IMR-90 (cell line): ENCODE data around the gene LY9.

Experiments used
- CTCF ChIP-seq: conservative IDR thresholded peaks from 2 replicates; pipeline ENCODE4 v1.5.1; 2012; ENCODE audit warnings: mild to moderate bottlenecking, low read depth, low read length, improper control_type of control experiment
- FOS ChIP-seq: fragments of 150-350 bp; IDR thresholded peaks from 2 replicates; pipeline ENCODE4 v1.6.1; 2016; ENCODE audit warnings: low read depth, low read length
- MAFK ChIP-seq: IDR thresholded peaks from 2 replicates; pipeline ENCODE4 v1.6.1; 2012; ENCODE audit warnings: low read depth, low read length, improper control_type of control experiment
- MAZ ChIP-seq: IDR thresholded peaks from 2 replicates; pipeline ENCODE4 v1.6.1; 2012; ENCODE audit warnings: low read depth, mild to moderate bottlenecking, low read length, improper control_type of control experiment, moderate library complexity, borderline replicate concordance
- NFE2L2 ChIP-seq: fragments of 150-350 bp; IDR thresholded peaks from 2 replicates; pipeline ENCODE4 v1.6.1; 2016; ENCODE audit warnings: low read depth, mild to moderate bottlenecking, low read length
- POLR2A ChIP-seq: IDR thresholded peaks from 2 replicates; pipeline ENCODE4 v1.6.1; 2012; ENCODE audit warnings: mild to moderate bottlenecking, low read depth, low read length
- RAD21 ChIP-seq: IDR thresholded peaks from 2 replicates; pipeline ENCODE4 v1.6.1; 2012; ENCODE audit warnings: low read length, improper control_type of control experiment
- RFX5 ChIP-seq: IDR thresholded peaks from 2 replicates; pipeline ENCODE4 v1.8.0; 2012; ENCODE audit warnings: low read depth, mild to moderate bottlenecking, low read length, moderate library complexity
- SMC3 ChIP-seq: fragments of 150-350 bp; IDR thresholded peaks from 2 replicates; pipeline ENCODE4 v1.6.1; 2016; ENCODE audit warnings: low read depth, mild to moderate bottlenecking, antibody characterized with exemption, low read length, moderate library complexity
- TF ChIP-seq, protein P1 (sequence below): fragments of 150-350 bp; IDR thresholded peaks from 2 replicates; pipeline ENCODE4 v1.6.1; 2017; ENCODE audit warnings: mild to moderate bottlenecking, antibody characterized with exemption, low read length, low read depth

DNA sequence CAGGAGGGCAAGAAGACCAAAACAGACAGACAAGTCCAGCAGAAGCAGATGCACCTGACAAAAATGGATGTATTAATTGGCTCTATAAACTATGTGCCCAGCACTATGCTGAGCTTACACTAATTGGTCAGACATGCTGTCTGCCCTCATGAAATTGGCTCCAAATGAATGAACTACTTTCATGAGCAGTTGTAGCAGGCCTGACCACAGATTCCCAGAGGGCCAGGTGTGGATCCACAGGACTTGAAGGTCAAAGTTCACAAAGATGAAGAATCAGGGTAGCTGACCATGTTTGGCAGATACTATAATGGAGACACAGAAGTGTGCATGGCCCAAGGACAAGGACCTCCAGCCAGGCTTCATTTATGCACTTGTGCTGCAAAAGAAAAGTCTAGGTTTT, 42.4 kb upstream of the LY9 start:
- TF ChIP-seq CTCF (no peak), FOS (no peak), NFE2L2 (no peak), POLR2A (no peak), RFX5 (no peak), SMC3 (no peak), RAD21 (no peak), MAZ (no peak), MAFK (no peak)
- TF ChIP-seq, protein P1, sequence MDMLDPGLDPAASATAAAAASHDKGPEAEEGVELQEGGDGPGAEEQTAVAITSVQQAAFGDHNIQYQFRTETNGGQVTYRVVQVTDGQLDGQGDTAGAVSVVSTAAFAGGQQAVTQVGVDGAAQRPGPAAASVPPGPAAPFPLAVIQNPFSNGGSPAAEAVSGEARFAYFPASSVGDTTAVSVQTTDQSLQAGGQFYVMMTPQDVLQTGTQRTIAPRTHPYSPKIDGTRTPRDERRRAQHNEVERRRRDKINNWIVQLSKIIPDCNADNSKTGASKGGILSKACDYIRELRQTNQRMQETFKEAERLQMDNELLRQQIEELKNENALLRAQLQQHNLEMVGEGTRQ, result no peak
